ENCODE measurements around the gene ACRBP.

- no peak for TF ChIP-seq REST (IDR thresholded peaks at IDR 0.05; ENCODE audit: insufficient read depth in 1 of 2, low read depth in 2 of 2, low read length in 2 of 2)
- no peak for TF ChIP-seq POLR2AphosphoS5 (IDR thresholded peaks at IDR 0.05; ENCODE audit: low read depth, low read length)
Observed at GRCh38 chr12:6613776-6614512, 33.3 kb downstream of the ACRBP start.

Measured in PFSK-1 (cell line).